ENCODE data around the gene OLFML1. TPM values are rescaled to one million over a fixed set of nuclear protein-coding genes. Genes with fewer than 3 reads are reported as not detected.

OLFML1 gene
- total and polyA plus RNA-seq, 2 of the 8 experiments (the other 6 are each of a cell fraction or from before 2014, with no cell fraction given): 0.24 TPM; not detected in 1

- no peak overlapping the region for H3K14ac ChIP-seq (ENCODE audit: insufficient read length)
- no peak overlapping the region for H2AFZ ChIP-seq (ENCODE audit: low read length)
- TF ChIP-seq ATF2 (IDR thresholded peaks at IDR 0.05; ENCODE audit: low read length): no peak
- no peak for TF ChIP-seq SUZ12 (IDR thresholded peaks at IDR 0.05; ENCODE audit: low read length)
- no peak for TF ChIP-seq SIX5 (IDR thresholded peaks at IDR 0.05; ENCODE audit: low read depth, low read length)
- no peak for TF ChIP-seq FOSL1 (IDR thresholded peaks at IDR 0.05; ENCODE audit: insufficient read depth, low read depth, low read length)
- TF ChIP-seq JUND (IDR thresholded peaks at IDR 0.05; ENCODE audit: low read length): no peak
- no peak for TF ChIP-seq CHD2 (IDR thresholded peaks at IDR 0.05; ENCODE audit: low read length)
- TF ChIP-seq CHD1 (IDR thresholded peaks at IDR 0.05; ENCODE audit: low read depth, low read length): no peak
- no peak for TF ChIP-seq POU5F1 (IDR thresholded peaks at IDR 0.05; ENCODE audit: low read depth, low read length)
- no peak for TF ChIP-seq CEBPB (IDR thresholded peaks at IDR 0.05; ENCODE audit: low read depth, low read length)
- no peaks in the 10 kb centered on the region; a peak in 1 of 7 replicates for H3K4me1 ChIP-seq (replicated peaks in 1 of 4; ENCODE audit: control insufficient read depth in 3 of 4, insufficient read depth in 4 of 4, low read length in 3 of 4)
- no peaks in the 10 kb centered on the region for H3K27me3 ChIP-seq (replicated peaks in 1 of 4; ENCODE audit: control insufficient read depth in 3 of 4, extremely low read depth in 1 of 4, insufficient read depth in 3 of 4, low read length in 3 of 4)
- FAIRE-seq (no peak), DNase-seq (ENCODE audit: low read depth in 1 of 2, low spot score in 2 of 2) (no peak)
- no peak overlapping the region for H3K4ac ChIP-seq (replicated peaks; ENCODE audit: insufficient read length, low read depth, low read length)
- H2BK15ac ChIP-seq (ENCODE audit: low read length): no peak overlapping the region
- H3K18ac ChIP-seq (ENCODE audit: extremely low read depth, low read length): no peak overlapping the region
- H3K79me2 ChIP-seq (ENCODE audit: control insufficient read depth in 1 of 2, insufficient read depth in 2 of 2, low read length in 2 of 2): no peaks in the 10 kb centered on the region
- ChIA-PET CTCF (ENCODE audit: partially characterized antibody) (interaction anchor here (0.6 to 4.9 kb wide), 11 partner anchors 10 to 481 kb away, joined by 3 to 21 read pairs (median 3); partner anchors contain the start of gene PPFIBP2), POLR2A (ENCODE audit: partially characterized antibody) (no interaction called here)
- no peak overlapping the region for H2BK120ac ChIP-seq (replicated peaks; ENCODE audit: low read depth, low read length)
- no peak overlapping the region for H2BK20ac ChIP-seq (ENCODE audit: low read length)
- WGBS, 2 experiments (ENCODE audit: extremely low coverage in 1 of 2, insufficient coverage in 1 of 2, insufficient read length in 1 of 2, insufficient replicate concordance in 2 of 2, low coverage in 1 of 2, low lambda C conversion rate in 2 of 2, missing lambda C conversion rate in 1 of 2): 94% methylated on average over 4 of the region's 4 CpGs; no CpG with 5 or more reads in 1 of the 2 experiments
- H3K27ac ChIP-seq (ENCODE audit: low read depth, low read length): no peak overlapping the region
- no peak overlapping the region for H3K56ac ChIP-seq (replicated peaks; ENCODE audit: insufficient read length, low read depth, low read length)
- H3K36me3 ChIP-seq (ENCODE audit: control insufficient read depth in 2 of 4, insufficient read depth in 4 of 4, low read length in 3 of 4): no peaks in the 10 kb centered on the region
- no peak overlapping the region for H3K4me2 ChIP-seq (ENCODE audit: insufficient read depth in 1 of 2, low read depth in 2 of 2, low read length in 2 of 2)
- H3K23ac ChIP-seq (ENCODE audit: insufficient read length): no peak overlapping the region
- H4K91ac ChIP-seq (replicated peaks; ENCODE audit: insufficient read length, low read length): no peak overlapping the region
- no peaks in the 10 kb centered on the region for H3K79me1 ChIP-seq (ENCODE audit: low read depth, low read length)
- no peak overlapping the region for H3K9ac ChIP-seq (replicated peaks in 1 of 4; ENCODE audit: extremely low read depth in 1 of 4, low read depth in 3 of 4, low read length in 3 of 4)
- H3K23me2 ChIP-seq (ENCODE audit: low read depth, low read length): no peaks in the 10 kb centered on the region; the same call in 1 of the 2 replicates
- no peaks in the 10 kb centered on the region for H3K9me3 ChIP-seq (ENCODE audit: insufficient read depth in 2 of 2, low read depth in 1 of 2, low read length in 1 of 2)
- H2BK12ac ChIP-seq (ENCODE audit: low read depth, low read length): no peak overlapping the region
- no peak overlapping the region for H3K4me3 ChIP-seq (ENCODE audit: extremely low read depth in 1 of 4, insufficient read depth in 2 of 4, low read depth in 3 of 4, low read length in 4 of 4)
- peaks cover 1 to 2% of the 10 kb centered on the region in 2 experiments for H4K20me1 ChIP-seq (replicated peaks in 1 of 2; ENCODE audit: control insufficient read depth in 1 of 2, insufficient read depth in 2 of 2, low read length in 2 of 2)
- no peak overlapping the region for H2BK5ac ChIP-seq (ENCODE audit: low read depth, low read length)
- H2AK5ac ChIP-seq (ENCODE audit: low read depth, low read length): no peak overlapping the region
- no peak overlapping the region for H4K8ac ChIP-seq (ENCODE audit: extremely low read depth, insufficient read depth, low read length)
- no peak overlapping the region for H4K5ac ChIP-seq (ENCODE audit: insufficient read length, low read depth, low read length)
These were observed 40.1 kb downstream of the OLFML1 start for GRCh38 chr11:7525424-7525823.
